HG03175 (cell line): Measurements from ENCODE around the gene ZBTB49.
"Not testable (repeated sequence)": the region's sequence is repeated elsewhere in the genome, so short reads cannot be mapped to it uniquely, and the experiment has no call there.

Experiments used
- ATAC-seq: cut with Tn5 transposase; IDR thresholded peaks from one replicate; pipeline ENCODE4 v1.9.1; 2021; ENCODE audit warnings: mild to moderate bottlenecking, moderate library complexity; ENCODE audit not compliant: unreplicated experiment

The ZBTB49 gene

GRCh38 chr4:4289941-4290850 is at the start of gene ZBTB49, which contains the start of gene LYAR:
Gene ZBTB49 (plus strand): TSS chr4:4290251. CDS start chr4:4299946, 9,695 bp downstream.
Gene LYAR (minus strand): TSS chr4:4290154. CDS start chr4:4283742, 6,412 bp downstream.
- peak; percentile 91 for ATAC-seq

GRCh38 chr4:4245172-4245571 is 44.9 kb upstream of the ZBTB49 start:
- no peak for ATAC-seq

GRCh38 chr4:4247696-4248028 is 42.4 kb upstream of the ZBTB49 start:
- peak; percentile 6 for ATAC-seq

- ATAC-seq = peak; percentile 98
Measured at GRCh38 chr4:4248029-4248884, 41.8 kb upstream of the ZBTB49 start, which contains the start of gene TMEM128. Gene TMEM128 (minus strand): TSS chr4:4248223. CDS start chr4:4248202, 21 bp downstream.

GRCh38 chr4:4248885-4249203 is 41.2 kb upstream of the ZBTB49 start:
- no peak for ATAC-seq

GRCh38 chr4:4249342-4249741 is 40.7 kb upstream of the ZBTB49 start:
- not testable (repeated sequence) for ATAC-seq

- no peak for ATAC-seq
Measured at GRCh38 chr4:4249866-4250265, 40.2 kb upstream of the ZBTB49 start.

- no peak for ATAC-seq
Measured at GRCh38 chr4:4254199-4254598, 35.9 kb upstream of the ZBTB49 start.

GRCh38 chr4:4254666-4255065 is 35.4 kb upstream of the ZBTB49 start:
- ATAC-seq = no peak

- ATAC-seq = no peak
Measured at GRCh38 chr4:4256799-4257198, 33.3 kb upstream of the ZBTB49 start.

GRCh38 chr4:4257705-4258104 is 32.3 kb upstream of the ZBTB49 start:
- not testable (repeated sequence) for ATAC-seq

- no peak for ATAC-seq
Measured at GRCh38 chr4:4259484-4260100, 30.5 kb upstream of the ZBTB49 start.

- peak; percentile 68 for ATAC-seq
Measured at GRCh38 chr4:4260185-4260751, 29.8 kb upstream of the ZBTB49 start.

- no peak for ATAC-seq
Measured at GRCh38 chr4:4267981-4268380, 22.1 kb upstream of the ZBTB49 start.

- ATAC-seq = no peak
Measured at GRCh38 chr4:4268776-4269175, 21.3 kb upstream of the ZBTB49 start.

GRCh38 chr4:4269331-4269731 is 20.7 kb upstream of the ZBTB49 start:
- no peak for ATAC-seq

GRCh38 chr4:4269856-4270255 is 20.2 kb upstream of the ZBTB49 start:
- no peak for ATAC-seq

- no peak for ATAC-seq
Measured at GRCh38 chr4:4270529-4270928, 19.5 kb upstream of the ZBTB49 start.

GRCh38 chr4:4271912-4272311 is 18.1 kb upstream of the ZBTB49 start:
- no peak for ATAC-seq

- no peak for ATAC-seq
Measured at GRCh38 chr4:4274226-4274625, 15.8 kb upstream of the ZBTB49 start.

- no peak for ATAC-seq
Measured at GRCh38 chr4:4277531-4277930, 12.5 kb upstream of the ZBTB49 start.
